ENCODE results near the gene EIF5B. TPM values are rescaled to one million over a fixed set of nuclear protein-coding genes. Genes with fewer than 3 reads are reported as not detected.

Gene EIF5B
- polyA plus RNA-seq, 1 experiment = 4.8 TPM

GRCh38 chr2:99389371-99389770 lies 52.2 kb downstream of the EIF5B start:
- POLR2A ChIA-PET = interaction anchor here (0.6 kb wide), 1 partner anchor 336 kb away, joined by 3 read pairs; no protein-coding TSS in a partner anchor
- CTCF ChIA-PET = no interaction called here

GRCh38 chr2:99389946-99390345 lies 52.8 kb downstream of the EIF5B start:
- Histone ChIP-seq H3K4me3 (ENCODE audit: low read depth, low read length) (no peak overlapping the region), H3K36me3 (ENCODE audit: control insufficient read depth, insufficient read depth, low read length) (no peaks in the 10 kb centered on the region), H3K27me3 (ENCODE audit: control insufficient read depth, insufficient read depth, low read length) (no peaks in the 10 kb centered on the region)
- TF ChIP-seq, protein P1, sequence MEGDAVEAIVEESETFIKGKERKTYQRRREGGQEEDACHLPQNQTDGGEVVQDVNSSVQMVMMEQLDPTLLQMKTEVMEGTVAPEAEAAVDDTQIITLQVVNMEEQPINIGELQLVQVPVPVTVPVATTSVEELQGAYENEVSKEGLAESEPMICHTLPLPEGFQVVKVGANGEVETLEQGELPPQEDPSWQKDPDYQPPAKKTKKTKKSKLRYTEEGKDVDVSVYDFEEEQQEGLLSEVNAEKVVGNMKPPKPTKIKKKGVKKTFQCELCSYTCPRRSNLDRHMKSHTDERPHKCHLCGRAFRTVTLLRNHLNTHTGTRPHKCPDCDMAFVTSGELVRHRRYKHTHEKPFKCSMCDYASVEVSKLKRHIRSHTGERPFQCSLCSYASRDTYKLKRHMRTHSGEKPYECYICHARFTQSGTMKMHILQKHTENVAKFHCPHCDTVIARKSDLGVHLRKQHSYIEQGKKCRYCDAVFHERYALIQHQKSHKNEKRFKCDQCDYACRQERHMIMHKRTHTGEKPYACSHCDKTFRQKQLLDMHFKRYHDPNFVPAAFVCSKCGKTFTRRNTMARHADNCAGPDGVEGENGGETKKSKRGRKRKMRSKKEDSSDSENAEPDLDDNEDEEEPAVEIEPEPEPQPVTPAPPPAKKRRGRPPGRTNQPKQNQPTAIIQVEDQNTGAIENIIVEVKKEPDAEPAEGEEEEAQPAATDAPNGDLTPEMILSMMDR (IDR thresholded peaks at IDR 0.05; ENCODE audit: insufficient read depth, low read depth, low read length) = no peak
- CTCF ChIA-PET = no interaction called here
- no peak for DNase-seq (ENCODE audit: low read depth)
- POLR2A ChIA-PET = no interaction called here

More at GRCh38 chr2:99389371-99389770, 52.2 kb downstream of the EIF5B start:
- no peaks in the 10 kb centered on the region for H3K36me3 ChIP-seq (ENCODE audit: control insufficient read depth, insufficient read depth, low read length)
- no peaks in the 10 kb centered on the region for H3K27me3 ChIP-seq (ENCODE audit: control insufficient read depth, insufficient read depth, low read length)
- no peak overlapping the region for H3K4me3 ChIP-seq (ENCODE audit: low read depth, low read length)
- peak; percentile 55 for DNase-seq (ENCODE audit: low read depth)
- TF ChIP-seq, protein P1 (IDR thresholded peaks at IDR 0.05; ENCODE audit: insufficient read depth, low read depth, low read length) = no peak

DNA sequence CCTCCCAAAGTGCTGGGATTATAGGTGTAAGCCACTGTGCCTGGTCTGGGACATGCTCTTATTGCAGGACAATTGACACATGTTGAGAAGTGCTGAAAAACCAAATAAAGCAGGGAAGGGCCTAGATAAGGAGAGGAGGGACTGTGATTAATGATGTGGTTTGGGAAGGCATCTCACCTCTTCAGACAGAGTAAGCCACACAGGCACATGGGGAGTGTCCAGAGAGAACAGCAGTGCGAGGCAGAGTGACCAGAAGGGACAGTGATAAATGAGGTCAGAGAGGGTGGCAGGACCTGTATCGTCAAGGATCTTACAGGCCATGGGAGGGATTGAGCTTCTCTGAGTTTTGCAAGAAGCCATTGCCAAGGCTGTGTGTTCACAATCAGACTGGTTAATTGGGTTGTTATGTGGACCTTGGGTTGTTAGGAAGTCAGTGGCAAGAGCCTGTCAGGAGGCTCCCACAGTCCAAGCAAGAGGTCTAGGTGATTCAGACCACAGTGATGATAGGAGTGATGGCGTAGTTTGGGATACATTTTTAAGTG lies 58.5 kb downstream of the EIF5B start:
- DNase-seq (ENCODE audit: low read depth) = no peak
- peaks cover 4% of the 10 kb centered on the region; the same call in 1 of the 2 replicates for H3K36me3 ChIP-seq (ENCODE audit: control insufficient read depth, insufficient read depth, low read length)
- ChIA-PET CTCF (no interaction called here), POLR2A (no interaction called here)
- TF ChIP-seq, protein P1 (IDR thresholded peaks at IDR 0.05; ENCODE audit: insufficient read depth, low read depth, low read length) = no peak
- H3K4me3 ChIP-seq (ENCODE audit: low read depth, low read length) = no peak overlapping the region
- H3K27me3 ChIP-seq (ENCODE audit: control insufficient read depth, insufficient read depth, low read length) = no peaks in the 10 kb centered on the region

DNA sequence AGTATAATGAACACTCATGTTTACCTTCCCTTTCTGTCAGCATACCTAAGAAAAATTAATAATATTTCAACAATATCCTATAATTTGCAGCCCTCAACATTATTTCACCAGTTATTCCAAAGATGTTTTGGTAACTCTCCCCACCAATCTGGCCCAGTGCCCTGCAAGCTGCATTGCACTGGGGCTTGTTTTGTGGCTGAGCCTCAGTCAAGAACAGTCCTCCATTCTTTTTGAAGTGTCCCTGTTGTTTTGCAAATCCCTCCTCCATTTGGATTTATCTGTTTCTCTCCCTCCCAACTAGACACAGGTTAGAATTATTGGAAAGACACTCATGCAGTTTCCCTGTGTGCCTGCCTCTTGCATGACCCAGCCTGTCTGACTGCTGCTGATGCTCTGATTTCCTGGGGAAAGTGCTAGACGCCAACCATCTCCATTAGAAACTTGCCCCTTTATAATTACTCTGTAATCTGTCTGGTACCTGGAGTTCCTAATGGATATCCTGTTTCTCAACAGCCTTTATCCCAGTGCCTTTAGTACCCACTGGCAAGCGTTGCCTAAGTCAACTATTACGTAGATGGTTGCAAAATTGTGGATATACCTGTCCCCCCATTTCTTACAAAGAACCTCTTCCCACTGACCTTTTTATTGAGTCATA lies 60.2 kb downstream of the EIF5B start:
- POLR2A ChIA-PET = no interaction called here

GRCh38 chr2:99398303-99398702 lies 61.1 kb downstream of the EIF5B start:
- DNase-seq (ENCODE audit: low read depth) = no peak
- ChIA-PET CTCF (interaction anchor here (0.7 to 1.8 kb wide), 2 partner anchors 9 to 61 kb away, joined by 3 to 8 read pairs; partner anchors contain the start of gene EIF5B), POLR2A (no interaction called here)
- TF ChIP-seq, protein P1 (IDR thresholded peaks at IDR 0.05; ENCODE audit: insufficient read depth, low read depth, low read length) = no peak
- Histone ChIP-seq H3K4me3 (ENCODE audit: low read depth, low read length) (no peak overlapping the region), H3K36me3 (ENCODE audit: control insufficient read depth, insufficient read depth, low read length) (peaks cover 6% of the 10 kb centered on the region; the same call in 1 of the 2 replicates), H3K27me3 (ENCODE audit: control insufficient read depth, insufficient read depth, low read length) (no peaks in the 10 kb centered on the region)

More for the DNA sequence above, 60.2 kb downstream of the EIF5B start:
- Histone ChIP-seq H3K4me3 (ENCODE audit: low read depth, low read length) (no peak overlapping the region), H3K27me3 (ENCODE audit: control insufficient read depth, insufficient read depth, low read length) (no peaks in the 10 kb centered on the region), H3K36me3 (ENCODE audit: control insufficient read depth, insufficient read depth, low read length) (peaks cover 4% of the 10 kb centered on the region; the same call in 1 of the 2 replicates)
- CTCF ChIA-PET = no interaction called here
- TF ChIP-seq, protein P1 (IDR thresholded peaks at IDR 0.05; ENCODE audit: insufficient read depth, low read depth, low read length) = no peak
- no peak for DNase-seq (ENCODE audit: low read depth)

All from BJ (cell line).